Measurements from ENCODE around the gene MCU.

MCU gene

DNA sequence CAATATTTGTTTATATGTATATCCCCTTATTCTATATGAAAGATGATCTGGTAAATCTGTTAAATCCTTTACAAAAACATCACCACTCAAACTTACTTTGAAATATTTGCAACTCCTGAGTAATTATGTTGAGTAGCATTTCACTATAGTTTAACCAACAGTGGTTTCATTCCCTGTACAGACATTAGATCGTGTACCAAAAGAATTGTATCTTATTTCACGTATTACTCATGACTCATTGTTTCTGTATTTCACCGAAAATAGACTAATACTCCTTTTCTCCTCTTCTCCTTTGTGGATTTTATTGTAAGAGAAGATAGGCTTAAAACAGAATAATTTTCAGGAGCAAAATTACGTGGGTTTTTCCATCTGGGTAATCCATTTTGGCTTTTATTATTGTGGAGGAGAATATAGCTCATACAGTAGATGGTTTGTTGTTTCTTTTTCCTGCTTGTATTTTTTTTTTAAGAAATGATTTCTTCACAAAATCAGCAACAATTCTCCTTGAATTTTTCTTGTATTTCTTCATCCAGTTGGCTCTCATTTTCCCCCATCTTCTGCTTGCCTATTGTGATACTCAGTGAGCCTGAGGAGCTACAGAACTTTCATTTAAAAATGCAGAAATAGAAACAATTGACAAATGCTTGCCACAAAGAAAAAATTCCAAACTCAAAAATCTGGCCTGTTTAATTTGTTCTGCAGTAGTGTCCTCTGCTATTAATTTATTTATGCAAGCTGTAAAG, 111.0 kb downstream of the MCU start:
- DNase-seq (ENCODE audit: low spot score), result no peak

DNA sequence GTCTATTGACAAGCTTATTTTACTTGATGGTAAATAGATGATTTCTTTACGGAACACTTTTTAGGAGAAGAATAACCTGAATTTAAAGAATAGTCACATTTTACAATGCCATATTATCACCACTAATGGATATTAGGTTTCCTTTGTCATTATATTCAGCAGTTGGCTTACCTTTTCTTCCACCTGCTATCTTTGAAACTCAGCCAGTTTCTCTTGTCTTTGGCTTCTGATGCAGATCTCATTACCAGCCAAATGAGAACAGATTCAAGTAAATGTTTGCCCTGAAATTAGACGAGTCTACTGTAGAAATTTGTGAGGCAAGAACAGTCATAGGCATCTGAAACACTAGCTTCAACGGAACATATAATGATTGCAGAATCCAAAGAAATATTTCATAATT, 116.1 kb downstream of the MCU start:
- no peak for DNase-seq (ENCODE audit: low spot score)

DNA sequence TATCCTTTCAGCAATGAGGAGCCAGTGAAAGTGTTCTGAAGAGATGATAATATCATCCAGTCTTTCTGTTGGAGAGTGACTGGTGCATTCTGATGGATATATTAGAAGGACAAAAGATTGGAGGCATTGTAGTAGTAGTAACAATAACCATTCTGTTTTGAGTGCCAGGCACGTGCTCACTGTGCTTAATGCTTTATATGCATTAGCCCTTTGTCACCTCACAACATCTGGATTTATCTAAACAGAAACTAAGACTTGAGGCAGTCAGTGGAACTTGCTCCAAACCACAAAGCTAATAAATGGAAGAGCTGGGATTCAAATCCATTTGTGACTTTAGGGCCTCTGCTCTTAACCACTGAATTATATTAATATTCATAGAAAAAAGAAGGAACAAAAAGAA, 117.1 kb downstream of the MCU start:
- no peak for DNase-seq (ENCODE audit: low spot score)

DNA sequence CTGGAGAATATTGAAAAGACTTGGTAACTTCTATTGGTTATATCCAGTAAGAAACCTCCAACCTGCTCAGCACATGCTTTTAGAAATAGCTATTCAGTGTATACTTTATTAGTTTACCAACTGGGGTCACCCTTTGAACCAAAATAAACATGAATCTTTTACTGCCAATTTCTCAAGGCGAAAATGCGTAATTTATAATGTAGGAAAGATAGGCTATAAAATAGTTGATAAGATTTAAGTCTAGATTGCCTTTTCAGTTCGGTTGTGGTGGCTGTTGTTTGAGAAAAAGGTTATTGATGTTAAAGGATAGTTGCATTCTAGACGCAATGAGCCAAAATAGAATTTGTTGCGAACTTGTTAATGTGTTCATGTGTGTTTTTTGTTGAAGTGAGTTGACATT, 119.0 kb downstream of the MCU start:
- DNase-seq (ENCODE audit: low spot score), result no peak

DNA sequence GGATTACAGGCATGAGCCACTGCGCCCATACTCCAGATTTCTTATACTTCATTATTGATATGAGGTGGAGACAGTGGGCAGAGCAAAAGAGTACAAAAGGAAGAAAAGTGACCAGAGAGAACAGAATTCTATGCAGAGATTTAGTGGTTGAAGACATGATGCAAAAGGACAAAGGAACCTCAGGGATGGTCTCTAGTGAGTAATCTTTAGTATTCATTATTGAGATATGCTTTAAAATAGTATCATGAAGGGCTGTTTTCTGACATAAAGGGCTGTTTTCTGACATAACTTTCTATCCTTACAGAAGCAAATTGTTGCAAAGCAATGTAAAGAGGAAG, 120.4 kb downstream of the MCU start:
- DNase-seq (ENCODE audit: low spot score), result no peak

DNA sequence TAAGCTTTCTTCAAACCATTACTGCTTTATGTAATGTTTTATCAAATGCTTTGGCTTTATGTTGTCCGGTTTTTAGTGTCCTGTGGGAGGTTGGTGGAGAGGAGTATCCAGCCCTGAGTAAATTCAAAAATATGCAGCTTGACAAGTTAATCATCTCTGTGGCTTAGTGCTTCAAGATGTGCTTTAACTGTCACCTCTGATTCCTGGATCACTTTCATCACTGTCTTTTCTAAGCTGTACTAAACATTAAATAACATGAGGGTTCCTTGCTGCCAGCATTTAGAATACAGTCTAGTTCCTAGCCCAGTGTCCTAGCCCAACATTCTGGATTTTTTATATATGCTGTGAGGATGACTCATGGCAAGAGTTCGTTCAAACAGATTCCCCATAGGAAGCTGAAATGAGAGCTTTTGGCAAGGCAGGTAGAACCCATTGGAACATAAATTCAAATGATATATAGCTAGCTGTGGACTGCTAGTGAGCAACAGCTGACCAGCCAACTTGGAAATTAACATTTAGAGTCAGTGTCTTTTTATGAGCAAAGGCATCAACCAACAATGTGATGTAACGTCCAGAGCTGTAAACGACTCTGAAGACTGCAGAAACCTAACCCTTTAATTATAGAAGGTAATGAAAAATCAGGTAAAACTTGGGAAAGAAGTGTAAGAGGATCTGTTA, 120.9 kb downstream of the MCU start:
- DNase-seq (ENCODE audit: low spot score), result no peak

DNA sequence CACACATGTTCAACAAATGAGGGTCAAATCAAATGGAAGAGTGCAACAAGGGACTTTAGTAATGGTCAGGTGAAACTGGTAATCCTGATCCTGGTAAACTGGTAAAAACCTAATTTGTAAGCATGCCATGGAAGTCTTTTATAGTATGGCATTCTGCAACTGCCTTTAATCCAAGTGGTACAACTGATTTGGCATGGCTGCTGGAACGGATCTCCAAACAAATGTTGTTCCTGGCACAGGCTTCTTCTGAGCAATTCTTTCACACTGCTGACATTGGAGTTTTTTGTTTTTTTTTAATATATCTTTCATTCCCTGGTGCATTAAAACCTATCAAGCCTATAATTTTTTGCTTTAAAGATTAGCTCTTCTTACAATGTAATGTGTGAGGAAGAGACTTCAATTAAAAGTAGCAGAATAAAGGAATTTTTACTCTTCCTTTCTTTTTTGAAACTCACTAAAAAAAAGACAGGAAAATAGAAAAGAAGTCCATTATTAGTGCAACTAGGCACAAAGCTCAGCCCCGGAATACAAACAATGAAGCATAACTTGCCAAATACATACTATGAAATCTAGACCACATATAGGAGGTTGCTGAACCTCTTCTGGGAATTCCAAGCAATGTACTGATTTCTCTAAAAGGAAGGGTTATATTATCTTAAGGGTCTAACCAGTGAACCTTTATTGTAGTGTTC, 122.3 kb downstream of the MCU start:
- DNase-seq (ENCODE audit: low spot score), result no peak

DNA sequence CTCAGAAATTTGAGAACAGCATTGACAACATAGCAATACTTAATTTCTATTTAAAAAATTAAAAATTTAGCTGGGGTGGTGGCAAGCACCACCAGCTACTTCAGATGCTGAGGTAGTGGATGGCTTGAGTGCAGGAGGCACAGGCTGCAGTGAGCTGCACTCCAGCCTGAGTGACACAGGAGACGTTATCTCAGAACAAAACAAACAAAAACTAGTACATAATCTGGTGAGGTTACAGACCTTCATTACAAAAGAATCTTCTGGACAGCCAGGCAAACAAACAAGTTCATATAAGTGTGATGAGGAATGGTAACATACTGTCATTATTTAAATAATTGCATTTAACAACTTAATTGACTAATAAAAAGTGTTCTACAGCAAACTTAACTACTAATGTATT, 124.6 kb downstream of the MCU start:
- DNase-seq (ENCODE audit: low spot score), result no peak

DNA sequence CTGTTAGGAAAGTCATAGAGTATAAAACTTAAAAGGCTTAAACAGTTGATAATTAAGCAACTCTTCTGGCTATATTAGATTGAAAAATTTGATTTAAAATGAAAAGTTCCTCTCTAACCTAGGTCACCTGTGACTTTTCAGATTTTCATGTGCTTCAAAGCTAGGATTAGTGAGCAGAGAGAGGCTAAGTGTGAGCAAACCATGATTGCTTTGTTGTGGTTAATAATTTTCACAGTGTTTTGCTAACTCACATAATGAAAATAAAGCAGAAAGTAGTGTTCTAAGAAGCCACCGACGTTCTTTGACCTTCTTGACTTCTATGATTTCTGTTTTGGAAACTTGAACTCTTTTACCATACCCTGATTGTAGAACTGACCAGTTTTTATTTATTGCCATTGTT, 126.1 kb downstream of the MCU start:
- no peak for DNase-seq (ENCODE audit: low spot score)

DNA sequence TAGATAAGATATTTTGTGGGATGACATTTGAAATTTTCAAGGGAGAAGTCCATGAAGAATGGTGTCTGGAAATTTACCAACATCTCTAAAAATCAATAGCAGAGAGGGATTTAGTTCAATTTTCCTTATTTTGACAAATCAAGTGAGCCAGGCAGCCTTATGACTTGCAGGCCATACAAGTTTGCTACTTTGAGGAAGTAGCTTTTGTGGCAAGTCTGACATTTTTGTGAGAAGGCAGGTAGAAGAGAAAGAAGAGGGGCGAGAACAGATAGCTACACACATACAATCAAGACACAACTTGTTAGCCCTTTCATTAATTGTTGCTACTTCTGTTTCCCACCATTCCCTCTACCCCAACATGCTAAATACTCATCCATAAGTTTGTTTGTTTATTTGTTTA, 127.1 kb downstream of the MCU start:
- no peak for DNase-seq (ENCODE audit: low spot score)

DNA sequence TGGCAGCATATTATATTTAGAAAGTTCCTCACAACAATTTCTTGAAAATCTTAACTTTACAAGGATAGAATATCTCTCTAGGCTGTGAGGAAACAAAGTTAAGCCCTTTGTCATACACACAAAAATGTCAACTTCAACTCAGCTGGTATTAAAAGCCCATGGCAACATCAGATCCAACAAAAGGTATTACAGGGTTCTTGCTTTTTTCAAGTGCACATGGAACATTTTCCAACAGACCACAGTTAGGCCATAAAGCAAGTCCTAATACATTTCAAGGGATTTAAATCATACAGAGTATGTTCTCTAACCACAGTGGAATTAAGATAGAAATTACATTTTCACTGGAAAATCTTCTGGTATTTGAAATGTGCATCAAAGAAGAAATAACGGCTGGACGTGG, 129.7 kb downstream of the MCU start:
- no peak for DNase-seq (ENCODE audit: low spot score)

DNA sequence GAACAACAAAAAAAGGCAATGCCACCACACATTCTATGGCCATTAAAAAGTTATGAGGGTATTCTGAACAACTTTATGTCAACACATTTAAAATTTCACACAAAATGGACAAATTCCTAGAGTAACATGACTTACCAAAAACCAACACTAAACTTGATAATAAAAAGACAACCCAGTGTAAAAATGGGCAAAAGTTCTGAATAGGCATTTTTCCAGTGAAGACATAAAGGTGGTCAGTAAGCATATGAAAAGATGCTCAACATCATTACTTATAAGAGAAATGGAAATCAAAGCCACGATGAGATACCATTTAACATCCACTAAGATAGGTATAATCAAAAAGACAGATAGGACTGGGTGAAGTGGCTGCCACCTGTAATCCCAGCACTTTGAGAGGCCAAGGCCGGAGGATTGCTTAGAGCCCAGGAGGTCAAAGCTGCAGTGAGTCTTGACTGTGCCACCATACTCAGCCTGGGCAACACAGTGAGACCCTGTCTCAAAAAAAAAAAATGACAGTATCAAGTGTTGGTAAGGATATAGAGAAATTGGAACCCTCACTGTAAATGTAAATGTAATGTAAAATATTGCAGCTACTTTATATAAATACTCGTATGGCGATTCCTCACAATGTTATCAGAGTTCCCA, 130.5 kb downstream of the MCU start:
- no peak for DNase-seq (ENCODE audit: low spot score)

DNA sequence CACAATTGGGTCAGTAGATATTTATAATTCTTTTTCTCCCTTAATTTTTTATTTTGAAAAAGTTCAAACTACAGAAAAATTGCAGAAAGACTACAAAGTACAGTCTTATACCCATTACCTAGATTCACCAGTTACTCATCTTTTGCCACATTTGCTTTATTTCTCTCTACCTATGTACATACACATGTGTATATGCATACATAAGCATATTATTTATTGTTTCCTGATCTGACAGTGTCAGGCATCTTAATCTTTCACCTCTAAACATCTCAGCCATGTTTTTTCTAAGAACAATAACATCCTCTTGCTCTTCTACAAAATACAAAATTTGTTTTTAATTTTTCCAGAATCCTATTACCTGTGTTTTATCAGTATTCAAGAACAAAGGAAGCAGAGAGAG, 133.2 kb downstream of the MCU start:
- DNase-seq (ENCODE audit: low spot score), result no peak

DNA sequence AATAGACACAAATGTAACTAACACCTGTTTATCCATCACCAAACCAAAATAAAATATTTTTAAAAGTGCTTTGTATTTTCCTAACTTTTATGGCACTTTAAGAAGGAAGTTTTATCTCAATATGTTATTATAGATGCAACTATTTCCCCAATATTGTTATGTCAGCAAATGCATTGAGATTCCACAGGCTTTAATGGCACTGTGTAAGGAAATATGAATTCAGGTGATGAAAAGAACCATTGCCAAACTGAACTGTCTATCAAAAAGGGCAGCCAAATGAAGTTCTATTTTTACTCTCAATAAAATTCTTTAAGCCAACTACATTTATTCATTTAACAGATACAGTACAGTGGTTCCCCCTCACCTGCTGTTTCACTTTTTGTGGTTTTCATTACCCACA, 134.4 kb downstream of the MCU start:
- no peak for DNase-seq (ENCODE audit: low spot score)

DNA sequence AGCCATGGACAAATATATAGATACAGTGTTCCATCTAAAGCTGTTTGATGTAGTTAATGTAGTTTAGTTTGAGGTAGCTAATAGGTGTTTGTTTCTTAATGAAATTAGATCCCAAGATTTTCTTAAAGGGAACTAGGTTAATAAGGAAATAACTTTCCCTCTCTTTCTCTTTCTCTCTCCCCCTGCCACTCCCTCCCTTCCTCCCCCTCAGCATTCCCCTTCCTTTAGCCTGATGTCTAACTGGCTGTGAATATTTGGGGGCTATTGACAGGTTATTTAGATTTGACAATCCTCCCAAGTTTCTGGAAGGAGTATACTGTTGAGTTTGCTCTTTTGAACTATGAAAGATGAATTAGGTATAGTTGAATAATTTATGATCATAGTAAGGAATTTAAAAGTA, 136.4 kb downstream of the MCU start:
- DNase-seq (ENCODE audit: low spot score), result no peak

DNA sequence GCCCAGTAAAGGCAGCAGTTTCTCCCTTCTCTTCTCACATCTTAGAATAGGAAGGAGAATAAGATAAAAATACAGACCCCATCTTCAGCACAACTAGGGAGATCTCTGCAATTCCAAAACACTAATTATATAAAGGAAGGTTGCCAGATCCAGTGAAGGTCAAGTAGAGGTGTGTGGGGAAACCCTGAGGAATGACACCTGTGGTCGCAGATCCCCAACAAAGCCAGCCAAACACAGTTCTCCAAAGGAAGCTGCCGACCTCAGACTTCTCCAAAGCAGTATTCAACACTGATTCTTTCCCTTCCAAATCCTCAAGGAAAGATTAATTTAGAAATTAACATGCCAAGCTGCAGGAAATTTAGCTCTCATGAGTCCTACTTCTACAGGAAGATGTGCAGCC, 138.7 kb downstream of the MCU start:
- no peak for DNase-seq (ENCODE audit: low spot score)

DNA sequence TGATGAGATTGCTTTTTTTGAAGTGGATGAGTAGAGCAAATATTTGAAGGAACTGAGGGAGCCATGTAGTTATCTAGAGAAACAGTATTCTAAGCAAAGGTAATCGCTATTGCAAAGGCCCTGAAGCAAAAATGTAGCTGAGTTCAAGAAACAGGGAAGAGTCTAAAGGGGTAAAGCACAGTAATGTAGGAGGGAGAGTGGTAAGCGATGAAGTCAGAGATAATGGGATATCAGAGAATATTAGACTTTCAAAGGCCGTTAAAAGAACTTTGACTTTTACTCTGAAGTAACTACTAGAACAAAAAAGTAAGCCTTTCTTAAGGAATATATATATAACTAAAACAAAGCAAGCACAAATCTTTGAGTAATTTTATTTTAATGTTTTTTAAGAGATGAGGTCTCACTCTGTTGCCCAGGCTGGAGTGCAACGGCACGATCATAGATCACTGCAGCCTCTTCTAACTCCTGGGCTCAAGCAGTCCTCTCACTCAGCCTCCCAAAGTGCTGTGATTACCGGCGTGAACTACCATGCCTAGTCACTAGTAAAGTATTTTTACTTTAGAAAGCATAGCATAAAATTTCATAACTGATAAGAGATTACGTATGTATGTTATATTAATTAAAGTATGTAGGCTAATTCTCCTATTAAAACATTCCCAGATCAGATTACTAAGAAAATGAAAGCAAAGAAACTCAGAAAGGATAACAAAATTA, 139.9 kb downstream of the MCU start:
- no peak for DNase-seq (ENCODE audit: low spot score)

DNA sequence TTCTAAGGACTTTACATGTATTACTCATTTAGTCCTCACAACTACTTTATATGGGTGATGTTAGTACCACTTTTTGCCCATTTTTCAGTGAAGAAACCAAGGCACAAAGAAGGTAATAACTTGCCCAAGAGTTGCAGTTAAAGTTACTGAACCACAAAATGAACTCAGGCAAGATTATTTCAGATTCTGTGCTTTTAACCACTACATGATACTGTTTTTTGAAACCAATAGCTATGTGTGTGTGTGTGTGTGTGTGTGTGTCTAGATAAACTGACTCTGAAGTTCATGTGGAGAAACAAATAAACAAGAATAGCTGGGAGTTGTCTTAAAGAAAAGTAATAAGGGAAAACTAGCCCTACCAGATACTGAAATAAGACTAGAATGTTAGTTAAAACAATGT, 140.8 kb downstream of the MCU start:
- no peak for DNase-seq (ENCODE audit: low spot score)

DNA sequence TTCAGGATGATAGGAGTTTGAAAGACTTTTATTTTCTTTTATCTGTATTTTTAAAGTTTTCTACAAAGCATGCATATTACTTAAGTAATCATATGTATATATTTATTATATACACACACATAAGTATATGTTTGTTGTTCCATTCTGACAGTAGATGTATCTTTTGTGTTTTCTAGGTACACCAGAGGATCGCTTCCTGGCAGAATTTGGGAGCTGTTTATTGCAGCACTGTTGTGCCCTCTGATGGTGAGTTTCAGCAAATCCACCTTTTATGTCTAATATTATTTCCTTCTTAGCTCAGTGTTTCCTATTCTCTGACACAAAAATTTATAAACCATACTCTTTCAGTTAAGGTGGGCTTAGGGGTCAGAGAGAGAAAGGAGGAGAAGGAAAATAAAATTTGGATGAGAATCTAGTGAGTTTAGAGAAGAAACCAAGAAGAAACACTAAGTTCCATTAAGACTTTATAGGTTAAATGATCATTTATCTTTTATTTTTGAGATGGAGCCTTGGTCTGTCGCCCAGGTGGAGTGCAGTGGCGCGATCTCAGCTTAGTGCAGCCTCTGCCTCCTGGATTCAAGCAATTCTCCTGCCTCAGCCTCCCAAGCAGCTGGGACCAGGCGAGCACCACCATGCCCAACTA, 142.4 kb downstream of the MCU start:
- peak; percentile 75 for DNase-seq (ENCODE audit: low spot score)

DNA sequence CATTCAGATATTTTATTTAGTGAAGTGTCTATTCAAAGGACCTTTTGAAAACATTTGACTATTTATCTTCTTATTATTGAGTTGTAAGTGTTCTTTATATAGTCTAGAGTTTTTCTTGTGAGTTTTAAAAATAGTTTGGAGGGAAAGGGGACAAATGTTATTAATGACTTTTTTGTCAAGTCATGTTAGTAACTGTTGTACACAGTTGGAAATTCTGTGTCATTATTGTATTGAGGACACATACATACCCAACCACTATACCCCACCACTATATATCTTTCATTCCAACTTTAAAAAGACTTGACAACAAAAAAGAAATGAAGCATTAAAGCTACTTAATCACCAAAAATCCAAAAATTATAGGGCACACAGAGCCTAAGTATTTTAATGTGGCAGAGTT, 148.4 kb downstream of the MCU start:
- no peak for DNase-seq (ENCODE audit: low spot score)

DNA sequence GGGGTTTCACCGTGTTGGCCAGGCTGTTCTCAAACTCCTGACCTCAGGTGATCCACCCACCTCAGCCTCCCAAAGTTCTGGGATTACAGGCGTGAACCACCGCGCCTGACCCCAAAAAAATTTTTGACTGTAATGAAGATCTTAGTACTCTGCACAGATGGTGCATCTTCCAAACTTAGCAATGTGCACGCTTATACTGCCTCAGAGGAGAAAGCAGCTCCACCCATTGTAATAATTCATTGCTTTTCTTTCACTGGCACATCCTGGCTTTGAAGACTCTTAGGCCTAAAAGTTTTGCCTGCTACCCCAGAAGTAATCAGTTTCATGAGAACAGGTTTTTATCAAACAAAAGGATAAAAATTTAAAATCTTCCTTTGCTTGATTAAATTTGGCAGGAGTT, 149.5 kb downstream of the MCU start:
- no peak for DNase-seq (ENCODE audit: low spot score)

DNA sequence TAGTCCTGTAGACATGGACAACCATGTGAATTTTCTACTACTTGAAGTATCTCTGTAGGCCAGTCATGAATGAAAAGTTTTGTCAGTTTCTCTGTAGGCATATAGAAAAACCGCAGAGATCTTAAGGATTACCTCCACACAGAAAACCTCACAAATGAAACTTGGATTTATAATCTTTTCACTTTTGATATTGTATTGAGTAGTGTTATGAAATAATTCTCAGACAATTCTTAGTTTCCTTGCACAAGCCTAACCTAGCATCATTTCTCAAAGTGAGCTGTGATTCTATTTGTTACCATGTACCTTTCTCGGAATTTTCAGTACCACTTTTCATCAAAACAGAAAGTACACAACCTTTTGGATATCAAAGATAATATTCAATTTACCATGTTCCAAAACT, 150.2 kb downstream of the MCU start:
- no peak for DNase-seq (ENCODE audit: low spot score)
